Skeletal muscle tissue (tissue), 4 donors: Measurements from ENCODE around the gene HAL. TPM values are rescaled to one million over a fixed set of nuclear protein-coding genes. Genes with fewer than 3 reads are reported as not detected.
"Not testable (repeated sequence)": the region's sequence is repeated elsewhere in the genome, so short reads cannot be mapped to it uniquely, and the experiment has no call there.

ENCODE experiments used
- H3K27ac ChIP-seq: one replicate; pipeline ENCODE4 v1.7.0; 2013; ENCODE audit warnings: mild to moderate bottlenecking, low read depth, low read length, inconsistent platforms
- H3K27me3 ChIP-seq, 3 donors: one replicate each; pipeline ENCODE4 v1.7.0; 2013; ENCODE audit warnings: low read length in 3 of 3; ENCODE audit not compliant: control insufficient read depth in 3 of 3, insufficient read depth in 3 of 3
- H3K36me3 ChIP-seq, 3 donors: one replicate each; pipeline ENCODE4 v1.7.0; 2013; ENCODE audit warnings: low read length in 3 of 3; ENCODE audit not compliant: control insufficient read depth in 3 of 3, insufficient read depth in 3 of 3
- H3K4me1 ChIP-seq, 3 donors: one replicate each; pipeline ENCODE4 v1.7.0; 2013; ENCODE audit warnings: low read length in 3 of 3, mild to moderate bottlenecking in 3 of 3; ENCODE audit not compliant: control insufficient read depth in 3 of 3, insufficient read depth in 3 of 3
- H3K4me3 ChIP-seq, 3 donors: one replicate each; pipeline ENCODE4 v1.7.0; 2013; ENCODE audit warnings: low read length in 3 of 3
- H3K9ac ChIP-seq, 3 donors: one replicate each; pipeline ENCODE4 v1.7.0; 2013; ENCODE audit warnings: low read length in 3 of 3, mild to moderate bottlenecking in 3 of 3, moderate library complexity in 2 of 3, low read depth in 1 of 3
- H3K9me3 ChIP-seq, 3 donors: one replicate each; pipeline ENCODE4 v1.7.0; 2013; ENCODE audit warnings: low read length in 3 of 3; ENCODE audit not compliant: control insufficient read depth in 3 of 3
- total RNA-seq: library from RNA; depleted of rRNA; stranded (reverse); fragments of >200 nt; gene quantifications from one replicate; pipeline ENCODE4 v1.2.3, GENCODE V29; 2014
- donor health status: Osteomylitis.

The HAL gene
- total RNA-seq, 1 donor from 2014 or later: 0.52 TPM

GRCh38 chr12:95978351-95978750 is 17.8 kb downstream of the HAL start:
- no peak overlapping the region for H3K27ac ChIP-seq
- H3K36me3 ChIP-seq: no peaks in the 10 kb centered on the region
- H3K4me3 ChIP-seq: no peak overlapping the region
- H3K4me1 ChIP-seq: no peaks in the 10 kb centered on the region
- no peaks in the 10 kb centered on the region for H3K9me3 ChIP-seq
- H3K9ac ChIP-seq: no peak overlapping the region
- H3K27me3 ChIP-seq: no peaks in the 10 kb centered on the region

GRCh38 chr12:95977764-95978305 is 18.3 kb downstream of the HAL start:
- H3K4me3 ChIP-seq: no peak overlapping the region
- H3K27me3 ChIP-seq: no peaks in the 10 kb centered on the region
- H3K9ac ChIP-seq: no peak overlapping the region
- no peaks in the 10 kb centered on the region for H3K36me3 ChIP-seq
- H3K4me1 ChIP-seq: no peaks in the 10 kb centered on the region
- no peak overlapping the region for H3K27ac ChIP-seq
- H3K9me3 ChIP-seq: no peaks in the 10 kb centered on the region

- H3K27ac ChIP-seq: no peak overlapping the region
- H3K9ac ChIP-seq: no peak overlapping the region
- H3K9me3 ChIP-seq: no peaks in the 10 kb centered on the region
- no peaks in the 10 kb centered on the region for H3K27me3 ChIP-seq
- H3K4me3 ChIP-seq: no peak overlapping the region
- no peaks in the 10 kb centered on the region for H3K4me1 ChIP-seq
- no peaks in the 10 kb centered on the region for H3K36me3 ChIP-seq
These were observed 19.7 kb downstream of the HAL start for GRCh38 chr12:95976416-95976832.

DNA sequence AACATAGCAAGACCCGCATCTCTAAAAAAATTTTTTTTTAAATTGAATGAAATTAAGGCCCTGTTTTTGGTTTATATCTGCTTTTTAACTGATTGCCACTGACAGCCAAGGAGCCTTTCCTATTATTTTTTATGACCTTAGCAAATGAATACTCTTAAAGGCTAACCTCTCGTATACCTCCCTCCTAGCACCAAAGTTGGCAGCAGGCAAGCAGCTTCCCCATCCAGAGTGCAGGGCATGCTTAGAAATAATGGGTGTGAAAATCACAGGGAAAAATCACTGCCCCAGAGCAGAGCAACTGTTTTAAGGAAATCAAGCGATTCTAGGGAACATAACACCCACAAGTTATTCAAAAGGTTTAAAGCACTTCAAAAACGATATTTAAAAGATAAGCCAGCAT is 20.7 kb downstream of the HAL start:
- Histone ChIP-seq H3K36me3 (no peaks in the 10 kb centered on the region), H3K4me1 (no peaks in the 10 kb centered on the region), H3K27ac (no peak overlapping the region), H3K9me3 (no peaks in the 10 kb centered on the region), H3K27me3 (no peaks in the 10 kb centered on the region), H3K4me3 (no peak overlapping the region), H3K9ac (no peak overlapping the region)

GRCh38 chr12:95974358-95974757 is 21.8 kb downstream of the HAL start:
- no peaks in the 10 kb centered on the region for H3K4me1 ChIP-seq
- H3K9me3 ChIP-seq: no peaks in the 10 kb centered on the region
- H3K27ac ChIP-seq: no peak overlapping the region
- no peak overlapping the region for H3K9ac ChIP-seq
- H3K27me3 ChIP-seq: no peaks in the 10 kb centered on the region
- H3K36me3 ChIP-seq: no peaks in the 10 kb centered on the region
- no peak overlapping the region for H3K4me3 ChIP-seq

DNA sequence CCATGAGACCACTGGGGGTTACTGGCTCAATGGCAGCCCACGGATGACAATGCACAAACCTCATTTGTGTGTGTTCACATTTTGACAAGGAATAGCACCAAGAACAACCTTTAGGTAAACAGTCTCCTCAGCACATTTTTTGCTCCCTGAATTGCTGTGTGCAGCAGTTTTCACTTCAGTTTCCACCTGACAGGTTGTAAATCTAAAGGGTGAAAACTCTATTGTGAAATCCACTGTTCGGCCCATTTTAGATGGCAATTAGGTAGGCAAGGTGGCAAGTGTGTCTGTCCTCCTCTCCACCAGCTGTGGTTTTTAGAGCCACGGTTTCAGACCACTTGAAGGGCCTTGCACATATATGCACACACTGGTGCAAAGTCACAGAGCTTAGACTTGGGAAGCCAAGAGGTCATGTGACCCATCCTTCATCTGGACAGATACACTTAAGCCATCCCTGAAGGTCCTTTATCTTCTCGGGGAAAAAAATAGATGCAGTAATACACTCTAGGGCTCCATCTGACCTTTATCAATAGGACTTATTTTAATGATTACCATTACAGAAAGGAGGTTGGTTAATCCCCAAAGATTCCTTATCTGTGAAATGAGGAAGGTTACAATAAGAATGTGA is 23.2 kb downstream of the HAL start:
- Histone ChIP-seq H3K27me3 (no peaks in the 10 kb centered on the region), H3K4me3 (no peak overlapping the region), H3K27ac (no peak overlapping the region), H3K9me3 (no peaks in the 10 kb centered on the region), H3K9ac (no peak overlapping the region), H3K4me1 (no peaks in the 10 kb centered on the region), H3K36me3 (no peaks in the 10 kb centered on the region)

DNA sequence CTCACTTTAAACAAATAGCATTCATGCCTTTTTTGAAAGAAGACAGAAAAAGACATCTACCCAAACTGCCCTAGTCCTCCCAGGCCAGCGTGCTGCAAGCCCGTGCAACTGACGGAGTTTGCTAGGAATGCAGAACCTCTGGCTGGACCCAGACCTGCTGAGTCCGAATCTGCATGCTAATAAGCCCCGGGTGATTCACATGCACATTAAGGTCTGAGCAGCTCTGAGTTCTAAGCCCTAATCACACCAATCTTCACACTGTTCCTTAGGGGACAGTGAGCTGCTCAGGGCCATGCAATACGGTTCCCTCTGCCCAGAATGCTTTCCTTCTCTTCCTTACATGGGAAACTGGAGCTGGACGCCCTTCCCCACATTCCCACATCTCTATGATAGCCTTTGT is 25.2 kb downstream of the HAL start:
- H3K9me3 ChIP-seq: no peaks in the 10 kb centered on the region
- H3K27me3 ChIP-seq: no peaks in the 10 kb centered on the region
- no peaks in the 10 kb centered on the region for H3K4me1 ChIP-seq
- H3K9ac ChIP-seq: no peak overlapping the region
- H3K27ac ChIP-seq: no peak overlapping the region
- peaks cover 0 to 4% (median 3%) of the 10 kb centered on the region in 3 donors for H3K36me3 ChIP-seq
- H3K4me3 ChIP-seq: no peak overlapping the region

DNA sequence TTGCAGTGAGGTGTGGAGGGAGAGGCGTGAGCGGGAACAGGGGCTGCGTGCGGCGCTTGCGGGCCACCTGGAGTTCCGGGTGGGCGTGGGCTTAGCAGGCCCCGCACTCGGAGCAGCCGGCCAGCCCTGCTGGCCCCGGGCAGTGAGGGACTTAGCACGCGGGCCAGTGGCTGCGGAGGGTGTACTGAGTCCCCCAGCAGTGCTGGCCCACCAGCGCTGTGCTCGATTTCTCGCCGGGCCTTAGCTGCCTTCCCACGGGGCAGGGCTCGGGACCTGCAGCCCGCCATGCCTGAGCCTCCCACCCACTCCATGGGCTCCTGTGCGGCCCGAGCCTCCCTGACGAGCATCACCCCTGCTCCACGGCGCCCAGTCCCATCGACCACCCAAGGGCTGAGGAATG is 27.0 kb downstream of the HAL start:
- H3K4me1 ChIP-seq, H3K4me3 ChIP-seq, H3K9me3 ChIP-seq, H3K36me3 ChIP-seq, H3K27ac ChIP-seq, H3K27me3 ChIP-seq, H3K9ac ChIP-seq: not testable (repeated sequence)

DNA sequence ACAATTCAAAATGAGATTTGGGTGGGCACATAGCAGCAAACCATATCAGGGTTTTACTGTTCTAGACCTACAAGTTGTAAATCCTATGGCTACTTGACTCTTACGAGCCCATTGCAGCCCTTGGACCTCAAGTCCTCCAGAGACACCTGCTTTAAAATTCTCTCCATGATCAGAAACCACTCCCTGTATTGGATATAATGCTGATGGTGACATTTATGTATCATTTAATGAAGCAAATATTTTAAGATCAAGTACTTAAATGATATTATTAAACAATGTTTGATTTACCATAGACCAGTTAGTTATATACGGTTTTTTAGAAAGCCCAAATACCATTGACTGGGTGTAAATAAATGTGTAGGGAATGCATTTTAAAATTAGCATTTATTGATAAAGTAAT is 28.8 kb downstream of the HAL start:
- peaks cover 0 to 4% (median 3%) of the 10 kb centered on the region in 3 donors for H3K36me3 ChIP-seq
- H3K9ac ChIP-seq: no peak overlapping the region
- H3K27me3 ChIP-seq: no peaks in the 10 kb centered on the region
- no peaks in the 10 kb centered on the region for H3K9me3 ChIP-seq
- no peaks in the 10 kb centered on the region for H3K4me1 ChIP-seq
- no peak overlapping the region for H3K4me3 ChIP-seq
- no peak overlapping the region for H3K27ac ChIP-seq

- no peaks in the 10 kb centered on the region for H3K9me3 ChIP-seq
- H3K36me3 ChIP-seq: peaks cover 0 to 4% (median 3%) of the 10 kb centered on the region in 3 donors
- H3K27ac ChIP-seq: no peak overlapping the region
- no peaks in the 10 kb centered on the region for H3K4me1 ChIP-seq
- no peak overlapping the region for H3K9ac ChIP-seq
- no peaks in the 10 kb centered on the region for H3K27me3 ChIP-seq
- no peak overlapping the region for H3K4me3 ChIP-seq
These were observed 29.8 kb downstream of the HAL start for GRCh38 chr12:95966287-95966870.
